K562 treated with DMSO at 1 percent for 24 hours (cell line): ENCODE data around the gene ATP6V1C2. TPM values are rescaled to one million over a fixed set of nuclear protein-coding genes. Genes with fewer than 3 reads are reported as not detected.

ENCODE experiments used
- total RNA-seq: library from RNA; unstranded; fragments of 300-600 nt; gene quantifications from 2 replicates; pipeline ENCODE4 v1.2.3, GENCODE V29; 2022; ENCODE audit warnings: low read depth; ENCODE audit not compliant: insufficient read depth

The ATP6V1C2 gene
- total RNA-seq, result 0.25 and 0.64 TPM in 2 replicates

DNA sequence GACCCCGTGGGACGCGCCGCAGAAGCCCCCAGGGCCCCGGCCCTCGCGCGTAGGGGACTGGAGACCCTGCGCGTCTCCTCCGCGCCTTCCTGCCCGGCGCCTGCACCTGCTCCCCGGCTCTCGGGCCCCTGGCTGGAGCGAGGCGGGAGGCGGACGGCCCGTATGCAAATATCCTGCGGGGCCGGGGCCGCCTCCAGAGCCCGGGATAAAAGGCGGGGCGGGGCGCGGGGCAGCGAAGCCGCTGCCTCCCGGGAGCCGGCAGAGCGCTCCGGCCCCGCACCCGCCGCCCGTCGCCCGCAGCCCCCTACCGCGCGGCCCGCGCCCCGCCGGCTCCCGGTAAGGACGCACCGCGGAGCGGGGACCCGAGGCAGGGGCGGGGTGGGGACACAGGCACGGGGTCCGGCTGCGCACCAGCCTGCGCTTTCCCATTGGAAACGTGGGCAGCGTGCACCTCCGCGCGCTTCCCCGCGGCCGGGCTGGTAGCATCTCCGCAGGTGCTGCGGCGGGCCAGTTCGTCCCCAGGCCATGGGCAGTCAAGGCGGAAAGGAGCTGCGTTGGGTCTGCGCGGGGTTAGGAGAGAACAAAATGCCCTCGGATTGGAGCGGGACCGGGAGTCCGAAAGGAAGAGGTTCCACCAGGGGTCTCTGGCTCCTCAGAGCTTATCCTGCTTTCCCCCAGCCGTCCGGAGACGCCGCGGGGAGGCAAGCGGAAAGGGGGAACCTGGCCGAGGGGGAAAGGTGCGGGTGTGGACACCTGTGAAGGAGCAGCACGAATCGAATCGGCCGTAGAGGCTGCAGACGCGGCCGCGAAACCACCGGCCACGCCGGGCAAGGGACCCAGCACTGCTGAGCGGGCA lies at the start of gene ATP6V1C2:
ATP6V1C2 (plus strand) TSS at position 235 of the 856 bp plus-strand sequence. CDS start 1,220 bp downstream, outside the sequence.

DNA sequence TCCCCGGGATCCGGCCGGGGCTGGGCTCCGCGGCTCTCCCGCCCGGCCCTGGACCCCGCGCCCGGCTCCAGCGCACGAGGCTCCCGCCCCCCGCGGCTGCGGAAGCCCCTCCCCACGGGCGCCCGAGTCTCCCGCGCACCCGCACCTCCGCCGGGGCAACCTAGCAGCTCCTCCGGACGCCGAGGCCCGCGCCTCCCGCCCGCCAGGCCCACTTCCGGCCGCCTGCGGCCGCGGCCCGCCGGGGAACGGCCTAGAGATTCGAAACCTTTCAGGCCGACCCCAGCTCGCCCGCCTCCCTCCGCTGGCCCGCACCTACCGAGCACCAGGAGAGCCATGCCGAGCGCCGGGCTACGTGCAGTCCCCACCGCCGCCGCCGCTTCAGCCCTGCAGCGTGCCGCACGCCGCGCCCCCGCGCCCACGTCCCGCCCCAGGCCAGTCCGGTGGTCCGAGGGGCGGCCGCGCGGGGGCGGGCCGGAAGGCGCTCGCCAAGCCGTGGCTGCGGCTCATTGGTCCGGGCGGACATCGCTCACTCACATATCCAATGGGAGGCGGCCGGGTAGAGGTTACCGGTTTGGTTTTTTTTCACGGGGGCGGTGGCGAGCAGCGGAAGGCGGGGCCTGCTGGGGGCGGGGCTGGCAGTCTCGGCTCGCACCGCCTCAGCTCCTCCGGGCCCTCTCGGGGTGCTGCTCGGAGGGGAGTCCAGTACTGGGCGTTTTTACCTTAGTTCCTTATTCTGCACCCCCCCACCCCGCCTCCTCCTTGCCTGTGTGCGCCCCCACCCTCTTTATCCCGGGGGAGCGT lies 91.1 kb downstream of the ATP6V1C2 start, which contains the start of gene PDIA6:
PDIA6 (minus strand) TSS at position 424 of the 801 bp plus-strand sequence; CDS start at position 335, 89 bp downstream.

Other genes with a start within 250 kb of the ATP6V1C2 start
- gene NOL10, start 31.7 kb upstream of the ATP6V1C2 start, total RNA-seq, result 7.6 and 9.7 TPM in 2 replicates
- gene PDIA6, start 91.2 kb downstream of the ATP6V1C2 start, total RNA-seq, result 162 and 163 TPM in 2 replicates
- not detected in 2 replicates for gene KCNF1, start 190.3 kb downstream of the ATP6V1C2 start, total RNA-seq